GM23248 (cell line): Measurements from ENCODE around the gene BFSP1.

Experiments used
- EZH2 ChIP-seq: fragments of 200-600 bp; sonication (generic); IDR thresholded peaks from 2 replicates; pipeline ENCODE4 v1.6.1; 2018; ENCODE audit warnings: antibody characterized with exemption, mild to moderate bottlenecking; ENCODE audit not compliant: insufficient read depth, poor library complexity, severe bottlenecking
- EZH2phosphoT487 ChIP-seq: fragments of 200-600 bp; sonication (generic); IDR thresholded peaks from 2 replicates; pipeline ENCODE4 v1.6.1; 2018; ENCODE audit warnings: antibody characterized with exemption, moderate library complexity, mild to moderate bottlenecking, low read depth; ENCODE audit not compliant: insufficient read depth

DNA sequence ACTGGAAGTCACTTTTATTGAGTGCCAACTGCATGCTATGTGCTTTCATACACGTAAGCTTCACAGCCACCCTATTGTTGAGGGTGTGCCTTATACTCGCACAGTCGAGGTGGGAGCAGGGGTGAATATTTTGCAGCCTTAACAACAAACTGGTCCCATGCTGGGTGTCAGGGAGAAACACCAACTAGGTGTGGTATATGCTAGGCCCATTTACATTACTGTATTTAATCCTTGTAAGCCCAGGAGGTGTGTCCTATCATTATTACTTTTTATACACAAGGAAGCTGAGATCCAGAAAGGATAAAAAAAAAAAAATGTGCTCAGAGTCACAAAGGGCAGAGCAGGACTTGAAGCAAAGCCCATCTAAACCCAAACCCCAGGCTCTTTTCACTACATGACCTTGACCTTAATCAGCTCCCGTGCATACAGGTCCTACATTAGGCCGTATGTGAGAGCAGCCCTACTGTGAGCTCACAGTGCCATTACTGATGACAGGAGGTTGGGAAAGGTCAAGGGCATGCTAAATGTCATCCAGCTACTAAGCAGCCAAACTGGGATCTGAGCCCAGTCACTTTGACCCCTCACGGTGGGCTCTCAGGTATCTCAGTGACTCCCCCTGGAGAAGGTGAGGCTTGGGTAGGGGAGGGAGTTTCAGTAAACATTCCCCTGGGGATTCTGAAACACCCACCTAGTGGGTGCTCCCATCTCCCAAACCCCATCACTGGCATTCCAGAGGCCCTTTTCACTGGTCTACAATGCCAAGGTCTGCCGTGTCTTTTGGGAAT, 61.7 kb downstream of the BFSP1 start:
- TF ChIP-seq EZH2phosphoT487 = no peak
- no peak for TF ChIP-seq EZH2
